SK-N-MC (cell line): Measurements from ENCODE around the gene ZMIZ1.

Source experiments
- DNase-seq: peaks from one replicate; pipeline ENCODE4 v3.0.0-alpha.2; 2011; ENCODE audit warnings: low read depth, low spot score
- H3K27ac ChIP-seq: fragments of 200-600 bp; sonication (generic); 2 replicates; pipeline ENCODE4 v1.5.1; 2016; ENCODE audit warnings: mixed run types
- H3K36me3 ChIP-seq: fragments of 200-600 bp; sonication (generic); 2 replicates; pipeline ENCODE4 v1.6.1; 2017; ENCODE audit warnings: antibody characterized with exemption, low read length, mixed read lengths; ENCODE audit not compliant: insufficient read depth
- H3K4me3 ChIP-seq: fragments of 200-600 bp; sonication (generic); 2 replicates; pipeline ENCODE4 v1.5.1; 2016
- H3K9ac ChIP-seq: fragments of 200-600 bp; sonication (generic); 2 replicates; pipeline ENCODE4 v1.8.0; 2017; ENCODE audit warnings: mixed run types, mixed read lengths; ENCODE audit not compliant: insufficient read length
- H3K9me3 ChIP-seq: fragments of 200-600 bp; sonication (generic); 2 replicates; pipeline ENCODE4 v1.6.1; 2017; ENCODE audit warnings: low read depth, mild to moderate bottlenecking, antibody characterized with exemption, low read length, moderate library complexity, mixed read lengths
- EZH2 ChIP-seq: fragments of 200-600 bp; sonication (generic); IDR thresholded peaks from one replicate; pipeline ENCODE4 v1.6.1; 2017; ENCODE audit warnings: antibody characterized with exemption
- FOXP2 ChIP-seq: optimal IDR thresholded peaks from 2 replicates; pipeline ENCODE3; 2011; ENCODE audit warnings: mild to moderate bottlenecking, moderate library complexity; ENCODE audit not compliant: insufficient read depth; ENCODE audit errors: extremely low read length, control extremely low read depth
- POLR2AphosphoS5 ChIP-seq: IDR thresholded peaks from 2 replicates; pipeline ENCODE4 v1.6.1; 2012; ENCODE audit warnings: mild to moderate bottlenecking, low read depth, low read length, borderline replicate concordance

ZMIZ1 gene

GRCh38 chr10:79285315-79286197 lies 216.8 kb downstream of the ZMIZ1 start:
- H3K9ac ChIP-seq, result no peak overlapping the region
- H3K9me3 ChIP-seq, result no peaks in the 10 kb centered on the region
- no peak for DNase-seq
- no peaks in the 10 kb centered on the region for H3K36me3 ChIP-seq
- no peak for TF ChIP-seq EZH2
- TF ChIP-seq POLR2AphosphoS5, result no peak
- no peak for TF ChIP-seq FOXP2
- H3K4me3 ChIP-seq, result no peak overlapping the region
- no peak overlapping the region for H3K27ac ChIP-seq

GRCh38 chr10:79286318-79286951 lies 217.7 kb downstream of the ZMIZ1 start:
- TF ChIP-seq EZH2, result no peak
- TF ChIP-seq FOXP2, result no peak
- TF ChIP-seq POLR2AphosphoS5, result no peak
- Histone ChIP-seq H3K4me3 (no peak overlapping the region), H3K36me3 (no peaks in the 10 kb centered on the region; the same call in 1 of the 2 replicates), H3K9ac (no peak overlapping the region), H3K27ac (no peak overlapping the region), H3K9me3 (no peaks in the 10 kb centered on the region)
- no peak for DNase-seq

- Histone ChIP-seq H3K36me3 (no peaks in the 10 kb centered on the region; the same call in 1 of the 2 replicates), H3K9me3 (no peaks in the 10 kb centered on the region), H3K27ac (no peak overlapping the region), H3K4me3 (no peak overlapping the region), H3K9ac (no peak overlapping the region)
- TF ChIP-seq FOXP2 (no peak), POLR2AphosphoS5 (no peak), EZH2 (no peak)
- no peak for DNase-seq
Observed at GRCh38 chr10:79287973-79288723, 219.4 kb downstream of the ZMIZ1 start.

GRCh38 chr10:79289801-79290200 lies 221.0 kb downstream of the ZMIZ1 start:
- no peaks in the 10 kb centered on the region for H3K9me3 ChIP-seq
- DNase-seq, result no peak
- no peak overlapping the region for H3K9ac ChIP-seq
- no peak overlapping the region for H3K4me3 ChIP-seq
- no peak overlapping the region for H3K27ac ChIP-seq
- no peak for TF ChIP-seq POLR2AphosphoS5
- TF ChIP-seq EZH2, result no peak
- no peak for TF ChIP-seq FOXP2
- H3K36me3 ChIP-seq, result no peaks in the 10 kb centered on the region; the same call in 1 of the 2 replicates

GRCh38 chr10:79292026-79292766 lies 223.4 kb downstream of the ZMIZ1 start:
- Histone ChIP-seq H3K4me3 (no peak overlapping the region), H3K36me3 (no peaks in the 10 kb centered on the region; the same call in 1 of the 2 replicates), H3K9ac (no peak overlapping the region), H3K9me3 (no peaks in the 10 kb centered on the region), H3K27ac (no peak overlapping the region)
- no peak for TF ChIP-seq FOXP2
- TF ChIP-seq POLR2AphosphoS5, result no peak
- no peak for TF ChIP-seq EZH2
- no peak for DNase-seq

GRCh38 chr10:79292891-79293746 lies 224.4 kb downstream of the ZMIZ1 start:
- H3K36me3 ChIP-seq, result no peaks in the 10 kb centered on the region; the same call in 1 of the 2 replicates

More at GRCh38 chr10:79292891-79293746, 224.4 kb downstream of the ZMIZ1 start:
- no peaks in the 10 kb centered on the region for H3K9me3 ChIP-seq
- no peak for TF ChIP-seq FOXP2
- no peak for TF ChIP-seq POLR2AphosphoS5
- no peak for TF ChIP-seq EZH2
- H3K4me3 ChIP-seq, result no peak overlapping the region
- DNase-seq, result no peak
- H3K27ac ChIP-seq, result no peak overlapping the region
- no peak overlapping the region for H3K9ac ChIP-seq
